ENCODE measurements around the gene OSBPL5.

OSBPL5 gene

DNA sequence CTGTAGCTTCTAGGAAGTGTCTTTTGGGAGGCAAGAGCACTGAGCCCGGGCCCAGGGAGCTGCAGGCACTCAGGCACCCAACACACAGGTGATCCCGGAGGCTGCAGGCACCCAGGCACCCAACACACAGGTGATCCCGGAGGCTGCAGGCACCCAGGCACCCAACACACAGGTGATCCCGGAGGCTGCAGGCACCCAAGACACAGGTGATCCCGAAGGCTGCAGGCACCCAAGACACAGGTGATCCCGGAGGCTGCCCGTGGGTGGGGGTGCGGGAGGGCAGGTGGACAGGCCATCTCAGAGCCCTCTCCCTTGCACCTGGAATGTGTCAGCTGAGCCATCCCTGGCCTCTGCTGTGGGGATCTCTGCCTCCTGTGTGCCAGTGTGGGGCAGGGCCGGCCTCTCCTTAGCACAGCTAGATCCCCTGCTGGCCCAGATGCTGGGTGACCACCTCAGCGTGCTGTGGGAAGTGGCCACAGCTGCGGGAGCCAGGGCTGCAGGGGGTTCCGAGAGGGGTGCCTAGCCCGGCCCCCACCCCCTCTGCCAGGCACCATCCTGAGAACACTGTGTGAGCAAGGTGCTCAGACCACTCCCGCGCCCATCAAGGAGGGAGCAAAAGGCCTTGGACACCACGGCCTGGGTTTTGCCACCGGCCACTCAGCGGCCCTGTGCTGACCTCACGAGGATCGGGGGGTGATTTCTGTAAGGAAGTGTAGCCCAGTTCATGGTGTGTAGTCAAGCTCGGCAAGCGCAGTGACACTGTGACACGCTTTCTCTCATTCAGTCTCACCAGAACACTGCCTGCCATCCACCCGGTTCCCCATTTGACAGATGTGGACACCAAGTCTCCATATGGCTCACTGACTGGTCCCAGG is 39.3 kb upstream of the OSBPL5 start:
- H3K4me1 ChIP-seq (ENCODE audit: control insufficient read depth in 1 of 2, insufficient read depth in 2 of 2, low read length in 2 of 2): peaks cover 0 to 3% of the 10 kb centered on the region in 2 donors
- H3K4me3 ChIP-seq (ENCODE audit: low read depth in 1 of 2, low read length in 2 of 2): no peak overlapping the region
- H3K27ac ChIP-seq (ENCODE audit: low read depth, low read length): no peak overlapping the region
- H3K9ac ChIP-seq (ENCODE audit: low read depth in 1 of 2, low read length in 2 of 2): no peak overlapping the region
- H3K27me3 ChIP-seq (ENCODE audit: control insufficient read depth in 1 of 2, insufficient read depth in 2 of 2, low read length in 2 of 2): peaks cover 25 to 29% of the 10 kb centered on the region in 2 donors
- H3K9me3 ChIP-seq (ENCODE audit: control insufficient read depth in 1 of 2, low read length in 2 of 2): no peaks in the 10 kb centered on the region
- H3K36me3 ChIP-seq (ENCODE audit: control insufficient read depth in 1 of 2, insufficient read depth in 2 of 2, low read length in 2 of 2): no peaks in the 10 kb centered on the region

DNA sequence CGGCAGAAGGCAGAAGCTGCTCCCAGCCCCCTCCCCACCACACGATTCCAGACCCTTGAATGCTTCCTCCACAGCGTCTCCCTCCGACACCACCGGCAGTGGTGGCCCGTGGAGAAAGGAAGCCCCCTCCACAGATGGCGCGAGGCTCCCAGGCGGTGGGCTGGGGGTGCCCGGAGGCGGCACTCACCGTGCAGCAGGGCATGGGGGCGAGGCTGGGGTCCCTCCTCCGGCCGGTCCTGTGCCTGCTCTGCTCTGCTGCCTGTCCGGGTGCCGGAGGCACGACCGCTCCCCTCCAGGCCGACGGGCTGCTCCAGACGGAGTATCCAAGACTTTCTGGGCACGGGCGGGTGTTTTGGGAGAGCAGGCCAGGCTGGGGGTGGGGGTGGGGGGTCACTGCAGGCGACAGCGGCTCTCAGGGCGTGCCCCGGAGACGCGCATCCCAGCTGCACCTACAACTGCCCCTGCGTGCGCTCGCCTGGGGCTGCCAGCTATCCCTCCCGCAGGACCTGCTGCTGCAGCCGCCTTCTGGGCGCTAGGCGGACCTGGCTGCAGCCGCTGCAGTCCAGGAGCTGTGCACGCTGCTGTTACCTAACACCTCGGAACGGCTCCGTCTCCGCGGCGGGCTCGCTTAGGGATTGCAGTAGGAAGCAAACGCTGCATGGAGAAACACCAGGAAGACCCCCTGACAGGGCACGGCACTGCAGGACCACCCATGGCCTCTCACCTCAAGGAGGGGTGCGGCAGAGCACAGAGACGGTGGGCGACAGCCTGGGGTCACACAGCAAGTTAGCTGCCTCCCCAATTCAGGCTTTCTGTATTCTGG is 38.3 kb upstream of the OSBPL5 start:
- no peaks in the 10 kb centered on the region for H3K9me3 ChIP-seq (ENCODE audit: control insufficient read depth in 1 of 2, low read length in 2 of 2)
- H3K27me3 ChIP-seq (ENCODE audit: control insufficient read depth in 1 of 2, insufficient read depth in 2 of 2, low read length in 2 of 2): peaks cover 25 to 29% of the 10 kb centered on the region in 2 donors
- H3K27ac ChIP-seq (ENCODE audit: low read depth, low read length): no peak overlapping the region
- peaks cover 0 to 3% of the 10 kb centered on the region in 2 donors for H3K4me1 ChIP-seq (ENCODE audit: control insufficient read depth in 1 of 2, insufficient read depth in 2 of 2, low read length in 2 of 2)
- H3K36me3 ChIP-seq (ENCODE audit: control insufficient read depth in 1 of 2, insufficient read depth in 2 of 2, low read length in 2 of 2): no peaks in the 10 kb centered on the region
- H3K9ac ChIP-seq (ENCODE audit: low read depth in 1 of 2, low read length in 2 of 2): no peak overlapping the region
- H3K4me3 ChIP-seq (ENCODE audit: low read depth in 1 of 2, low read length in 2 of 2): no peak overlapping the region

DNA sequence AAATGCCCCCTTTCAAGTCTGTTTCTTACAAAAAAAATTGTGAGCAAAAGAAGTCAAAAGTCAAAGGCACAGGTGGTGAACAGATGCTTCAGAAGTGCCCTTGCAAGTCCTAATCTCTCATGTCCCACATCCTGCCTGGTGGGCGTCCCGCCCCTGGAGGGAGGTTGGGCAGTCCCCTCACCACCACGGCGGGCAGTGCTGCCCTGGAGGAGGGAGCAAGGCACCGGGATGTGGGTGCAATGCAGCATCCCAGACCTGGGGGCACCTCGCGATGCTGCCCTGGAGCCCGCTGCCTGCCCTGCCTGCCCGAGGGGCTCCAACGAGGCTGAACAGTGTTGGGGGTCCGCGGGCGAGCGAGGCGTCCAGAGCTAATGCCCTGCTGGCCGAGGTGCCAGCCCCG is 37.6 kb upstream of the OSBPL5 start:
- Histone ChIP-seq H3K9ac (ENCODE audit: low read depth in 1 of 2, low read length in 2 of 2) (no peak overlapping the region), H3K27ac (ENCODE audit: low read depth, low read length) (no peak overlapping the region), H3K27me3 (ENCODE audit: control insufficient read depth in 1 of 2, insufficient read depth in 2 of 2, low read length in 2 of 2) (peaks cover 25 to 29% of the 10 kb centered on the region in 2 donors), H3K9me3 (ENCODE audit: control insufficient read depth in 1 of 2, low read length in 2 of 2) (no peaks in the 10 kb centered on the region), H3K36me3 (ENCODE audit: control insufficient read depth in 1 of 2, insufficient read depth in 2 of 2, low read length in 2 of 2) (no peaks in the 10 kb centered on the region), H3K4me1 (ENCODE audit: control insufficient read depth in 1 of 2, insufficient read depth in 2 of 2, low read length in 2 of 2) (peaks cover 0 to 3% of the 10 kb centered on the region in 2 donors), H3K4me3 (ENCODE audit: low read depth in 1 of 2, low read length in 2 of 2) (no peak overlapping the region)

DNA sequence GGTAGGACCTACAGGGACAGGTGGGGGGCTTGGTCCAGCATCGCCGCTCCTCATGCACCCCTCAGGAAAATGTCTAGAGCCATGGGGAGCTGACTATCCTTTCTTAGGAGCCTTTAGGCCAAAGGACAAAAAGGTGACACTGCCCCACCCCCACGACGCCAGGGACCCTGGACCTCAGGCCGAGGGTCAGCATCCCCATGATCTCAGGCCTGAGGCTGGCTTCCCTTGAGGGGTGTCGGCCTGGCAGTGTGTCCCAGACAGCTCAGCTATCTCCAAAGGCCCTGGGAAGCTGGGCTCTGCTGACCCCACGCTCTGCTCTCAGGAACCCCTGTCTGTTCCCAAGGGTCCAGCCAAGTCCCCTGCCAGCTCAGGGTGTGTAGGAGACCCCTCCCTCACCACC is 37.2 kb upstream of the OSBPL5 start:
- Histone ChIP-seq H3K9ac (ENCODE audit: low read depth in 1 of 2, low read length in 2 of 2) (no peak overlapping the region), H3K27me3 (ENCODE audit: control insufficient read depth in 1 of 2, insufficient read depth in 2 of 2, low read length in 2 of 2) (peaks cover 25 to 29% of the 10 kb centered on the region in 2 donors), H3K9me3 (ENCODE audit: control insufficient read depth in 1 of 2, low read length in 2 of 2) (no peaks in the 10 kb centered on the region), H3K27ac (ENCODE audit: low read depth, low read length) (no peak overlapping the region), H3K4me1 (ENCODE audit: control insufficient read depth in 1 of 2, insufficient read depth in 2 of 2, low read length in 2 of 2) (peaks cover 0 to 3% of the 10 kb centered on the region in 2 donors), H3K4me3 (ENCODE audit: low read depth in 1 of 2, low read length in 2 of 2) (no peak overlapping the region), H3K36me3 (ENCODE audit: control insufficient read depth in 1 of 2, insufficient read depth in 2 of 2, low read length in 2 of 2) (no peaks in the 10 kb centered on the region)

DNA sequence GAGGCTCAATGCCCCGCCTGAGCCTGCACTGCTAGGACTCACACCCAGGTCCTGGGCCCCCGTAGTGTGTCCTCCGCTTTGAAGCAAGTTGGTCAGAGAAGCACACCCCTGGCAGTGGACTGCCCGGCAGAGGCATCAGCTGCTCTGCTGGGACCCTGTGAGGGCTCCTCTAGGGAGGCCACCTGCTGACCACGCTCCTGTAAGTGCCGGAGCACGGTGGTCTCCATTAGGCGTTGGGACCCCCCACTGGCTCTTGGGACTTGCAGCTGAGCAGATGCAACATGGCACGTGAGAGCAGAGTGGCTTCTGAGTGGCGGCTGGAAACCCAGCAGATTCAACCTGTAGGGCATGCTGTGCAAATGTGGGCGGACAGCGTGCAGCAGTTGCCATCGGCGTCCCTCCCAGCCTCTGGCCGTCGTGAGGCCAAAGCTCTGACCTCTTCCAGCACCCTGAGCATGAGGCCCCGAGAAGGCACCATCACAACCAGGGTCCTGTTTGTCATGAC is 36.6 kb upstream of the OSBPL5 start:
- Histone ChIP-seq H3K9ac (ENCODE audit: low read depth in 1 of 2, low read length in 2 of 2) (no peak overlapping the region), H3K9me3 (ENCODE audit: control insufficient read depth in 1 of 2, low read length in 2 of 2) (no peaks in the 10 kb centered on the region), H3K4me1 (ENCODE audit: control insufficient read depth in 1 of 2, insufficient read depth in 2 of 2, low read length in 2 of 2) (peaks cover 0 to 3% of the 10 kb centered on the region in 2 donors), H3K4me3 (ENCODE audit: low read depth in 1 of 2, low read length in 2 of 2) (no peak overlapping the region), H3K36me3 (ENCODE audit: control insufficient read depth in 1 of 2, insufficient read depth in 2 of 2, low read length in 2 of 2) (no peaks in the 10 kb centered on the region), H3K27ac (ENCODE audit: low read depth, low read length) (no peak overlapping the region), H3K27me3 (ENCODE audit: control insufficient read depth in 1 of 2, insufficient read depth in 2 of 2, low read length in 2 of 2) (peaks cover 25 to 29% of the 10 kb centered on the region in 2 donors)

DNA sequence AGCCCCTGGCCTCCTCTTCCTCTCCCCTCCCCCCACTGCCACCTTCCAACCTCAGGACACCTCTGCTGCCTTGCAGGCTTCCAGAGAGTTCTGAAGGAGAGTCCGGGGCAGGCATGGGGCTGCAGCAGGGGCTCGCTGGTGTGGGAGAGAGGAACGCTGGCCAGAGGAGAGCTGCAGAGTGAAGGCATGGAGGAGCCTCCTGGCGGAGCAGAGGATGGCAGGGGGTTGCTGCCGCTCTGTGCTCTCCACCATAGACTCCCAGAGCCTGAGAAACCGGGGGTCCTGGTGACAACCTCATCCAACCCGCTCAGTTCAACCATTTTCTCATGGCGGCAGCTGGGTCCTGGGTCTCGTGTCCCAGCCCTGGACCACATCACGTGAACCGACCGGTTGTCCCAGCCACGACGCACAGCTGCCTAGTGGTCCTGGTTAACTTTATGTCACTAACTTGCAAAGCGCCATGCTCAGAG is 36.0 kb upstream of the OSBPL5 start:
- H3K9ac ChIP-seq (ENCODE audit: low read depth in 1 of 2, low read length in 2 of 2): no peak overlapping the region
- H3K4me3 ChIP-seq (ENCODE audit: low read depth in 1 of 2, low read length in 2 of 2): no peak overlapping the region
- H3K36me3 ChIP-seq (ENCODE audit: control insufficient read depth in 1 of 2, insufficient read depth in 2 of 2, low read length in 2 of 2): no peaks in the 10 kb centered on the region

DNA sequence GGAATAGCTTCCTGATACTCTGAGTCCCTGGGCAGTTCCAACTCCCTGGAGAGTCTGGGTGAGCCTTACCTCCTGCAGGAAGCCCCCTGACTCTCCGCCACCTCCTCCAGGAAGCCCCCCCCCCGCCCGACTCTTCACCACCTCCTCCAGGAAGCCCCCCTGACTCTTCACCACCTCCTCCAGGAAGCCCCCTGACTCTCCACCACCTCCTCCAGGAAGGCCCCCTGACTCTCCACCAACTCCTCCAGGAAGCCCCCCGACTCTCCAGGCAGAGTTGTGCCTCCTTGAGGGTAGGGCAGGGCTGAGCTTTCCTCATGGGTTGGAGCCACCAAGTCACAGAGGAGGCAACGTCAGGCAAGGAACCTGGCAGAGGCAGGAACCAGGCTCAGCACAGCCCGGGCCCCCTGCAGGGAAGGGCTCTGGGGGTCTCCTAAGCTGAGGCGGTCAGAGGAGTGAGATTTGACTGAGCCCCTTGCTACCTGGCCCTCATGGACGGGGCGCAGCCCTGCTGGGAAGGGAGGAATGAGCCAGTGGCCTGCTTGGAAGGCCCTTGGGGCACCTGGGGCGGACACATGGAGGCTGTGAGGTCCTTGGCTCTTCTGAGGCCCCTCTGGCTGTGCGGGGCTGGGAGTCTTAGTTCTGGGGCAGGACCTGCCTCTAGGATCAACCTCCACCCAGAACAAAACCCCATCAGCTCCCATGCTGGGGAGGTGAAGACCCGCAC is 35.4 kb upstream of the OSBPL5 start:
- no peak overlapping the region for H3K4me3 ChIP-seq (ENCODE audit: low read depth in 1 of 2, low read length in 2 of 2)
- H3K36me3 ChIP-seq (ENCODE audit: control insufficient read depth in 1 of 2, insufficient read depth in 2 of 2, low read length in 2 of 2): no peaks in the 10 kb centered on the region
- no peak overlapping the region for H3K9ac ChIP-seq (ENCODE audit: low read depth in 1 of 2, low read length in 2 of 2)
- peaks cover 0 to 3% of the 10 kb centered on the region in 2 donors for H3K4me1 ChIP-seq (ENCODE audit: control insufficient read depth in 1 of 2, insufficient read depth in 2 of 2, low read length in 2 of 2)
- H3K9me3 ChIP-seq (ENCODE audit: control insufficient read depth in 1 of 2, low read length in 2 of 2): no peaks in the 10 kb centered on the region
- H3K27me3 ChIP-seq (ENCODE audit: control insufficient read depth in 1 of 2, insufficient read depth in 2 of 2, low read length in 2 of 2): peaks cover 25 to 29% of the 10 kb centered on the region in 2 donors
- H3K27ac ChIP-seq (ENCODE audit: low read depth, low read length): no peak overlapping the region

More for the DNA sequence above, 36.0 kb upstream of the OSBPL5 start:
- peaks cover 0 to 3% of the 10 kb centered on the region in 2 donors for H3K4me1 ChIP-seq (ENCODE audit: control insufficient read depth in 1 of 2, insufficient read depth in 2 of 2, low read length in 2 of 2)
- H3K27me3 ChIP-seq (ENCODE audit: control insufficient read depth in 1 of 2, insufficient read depth in 2 of 2, low read length in 2 of 2): peaks cover 25 to 29% of the 10 kb centered on the region in 2 donors
- no peak overlapping the region for H3K27ac ChIP-seq (ENCODE audit: low read depth, low read length)
- H3K9me3 ChIP-seq (ENCODE audit: control insufficient read depth in 1 of 2, low read length in 2 of 2): no peaks in the 10 kb centered on the region

DNA sequence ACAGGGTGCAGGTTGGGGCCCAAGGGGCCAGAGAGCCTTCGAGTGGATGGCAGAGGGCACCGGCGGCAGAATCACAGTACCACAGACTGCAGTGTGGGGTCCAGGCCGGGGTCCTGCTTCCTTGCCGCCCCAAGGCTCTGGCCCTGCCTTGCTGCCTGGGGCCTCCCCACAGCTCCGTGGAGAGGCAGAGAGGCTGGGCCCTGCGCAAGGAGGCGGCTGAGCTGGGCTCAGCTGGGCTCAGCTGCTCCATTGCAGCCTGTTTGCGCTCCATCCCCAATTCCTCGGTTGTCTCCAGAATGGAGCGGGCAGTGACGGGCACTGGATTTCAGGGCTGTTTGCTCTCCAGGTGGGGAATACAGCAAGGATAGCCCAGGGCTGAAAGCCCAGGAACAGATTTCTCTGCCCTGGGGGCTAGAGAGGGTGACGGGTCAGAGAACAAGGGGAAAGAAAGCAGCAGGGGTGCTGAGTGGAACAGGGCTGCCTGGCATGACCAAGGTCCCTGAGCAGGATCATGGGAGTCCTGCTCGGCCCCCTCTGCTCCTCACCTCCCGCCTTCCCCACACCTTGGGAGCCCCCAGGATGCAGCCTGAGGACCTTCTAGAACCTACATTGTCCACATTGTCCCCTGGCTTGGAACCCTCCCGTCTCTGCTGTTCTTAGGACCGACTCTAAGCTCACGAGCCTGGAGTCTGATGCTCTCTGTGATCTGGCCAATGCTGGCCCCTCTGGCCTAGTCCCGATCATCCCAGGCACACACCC is 34.6 kb upstream of the OSBPL5 start:
- H3K9me3 ChIP-seq (ENCODE audit: control insufficient read depth in 1 of 2, low read length in 2 of 2): no peaks in the 10 kb centered on the region
- no peaks in the 10 kb centered on the region for H3K4me1 ChIP-seq (ENCODE audit: control insufficient read depth in 1 of 2, insufficient read depth in 2 of 2, low read length in 2 of 2)
- H3K27me3 ChIP-seq (ENCODE audit: control insufficient read depth in 1 of 2, insufficient read depth in 2 of 2, low read length in 2 of 2): peaks cover 25 to 29% of the 10 kb centered on the region in 2 donors
- H3K9ac ChIP-seq (ENCODE audit: low read depth in 1 of 2, low read length in 2 of 2): no peak overlapping the region
- H3K27ac ChIP-seq (ENCODE audit: low read depth, low read length): no peak overlapping the region
- H3K36me3 ChIP-seq (ENCODE audit: control insufficient read depth in 1 of 2, insufficient read depth in 2 of 2, low read length in 2 of 2): no peaks in the 10 kb centered on the region
- H3K4me3 ChIP-seq (ENCODE audit: low read depth in 1 of 2, low read length in 2 of 2): no peak overlapping the region

DNA sequence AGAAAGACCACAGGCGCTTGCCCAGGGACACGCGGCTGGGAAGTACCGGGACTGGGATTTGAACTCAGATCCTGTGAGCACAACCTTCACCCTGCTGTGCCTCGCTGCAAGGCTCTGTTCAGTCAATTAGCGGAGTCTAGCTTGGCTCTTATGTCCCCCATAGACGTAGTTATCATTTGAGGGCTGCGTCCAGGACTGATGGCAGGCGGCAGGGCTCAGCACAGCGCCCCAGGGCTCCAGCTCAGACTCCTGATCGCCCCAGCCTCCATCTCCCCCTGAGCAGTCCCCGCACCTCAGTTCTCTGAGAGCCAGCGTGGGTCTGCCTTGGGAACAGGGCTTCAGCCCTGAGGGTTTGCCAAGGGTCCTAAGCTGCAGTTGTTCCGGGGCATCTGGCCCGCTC is 33.7 kb upstream of the OSBPL5 start:
- no peak overlapping the region for H3K27ac ChIP-seq (ENCODE audit: low read depth, low read length)
- no peaks in the 10 kb centered on the region for H3K9me3 ChIP-seq (ENCODE audit: control insufficient read depth in 1 of 2, low read length in 2 of 2)
- H3K4me3 ChIP-seq (ENCODE audit: low read depth in 1 of 2, low read length in 2 of 2): no peak overlapping the region
- peaks cover 24 to 27% of the 10 kb centered on the region in 2 donors for H3K27me3 ChIP-seq (ENCODE audit: control insufficient read depth in 1 of 2, insufficient read depth in 2 of 2, low read length in 2 of 2)
- H3K36me3 ChIP-seq (ENCODE audit: control insufficient read depth in 1 of 2, insufficient read depth in 2 of 2, low read length in 2 of 2): no peaks in the 10 kb centered on the region
- H3K9ac ChIP-seq (ENCODE audit: low read depth in 1 of 2, low read length in 2 of 2): no peak overlapping the region
- no peaks in the 10 kb centered on the region for H3K4me1 ChIP-seq (ENCODE audit: control insufficient read depth in 1 of 2, insufficient read depth in 2 of 2, low read length in 2 of 2)

All from duodenal mucosa (tissue), 2 donors.